ENCODE results near the gene IGF2R.

- TF ChIP-seq, protein P1, sequence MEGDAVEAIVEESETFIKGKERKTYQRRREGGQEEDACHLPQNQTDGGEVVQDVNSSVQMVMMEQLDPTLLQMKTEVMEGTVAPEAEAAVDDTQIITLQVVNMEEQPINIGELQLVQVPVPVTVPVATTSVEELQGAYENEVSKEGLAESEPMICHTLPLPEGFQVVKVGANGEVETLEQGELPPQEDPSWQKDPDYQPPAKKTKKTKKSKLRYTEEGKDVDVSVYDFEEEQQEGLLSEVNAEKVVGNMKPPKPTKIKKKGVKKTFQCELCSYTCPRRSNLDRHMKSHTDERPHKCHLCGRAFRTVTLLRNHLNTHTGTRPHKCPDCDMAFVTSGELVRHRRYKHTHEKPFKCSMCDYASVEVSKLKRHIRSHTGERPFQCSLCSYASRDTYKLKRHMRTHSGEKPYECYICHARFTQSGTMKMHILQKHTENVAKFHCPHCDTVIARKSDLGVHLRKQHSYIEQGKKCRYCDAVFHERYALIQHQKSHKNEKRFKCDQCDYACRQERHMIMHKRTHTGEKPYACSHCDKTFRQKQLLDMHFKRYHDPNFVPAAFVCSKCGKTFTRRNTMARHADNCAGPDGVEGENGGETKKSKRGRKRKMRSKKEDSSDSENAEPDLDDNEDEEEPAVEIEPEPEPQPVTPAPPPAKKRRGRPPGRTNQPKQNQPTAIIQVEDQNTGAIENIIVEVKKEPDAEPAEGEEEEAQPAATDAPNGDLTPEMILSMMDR (IDR thresholded peaks at IDR 0.05): no peak
- TF ChIP-seq POLR2A (IDR thresholded peaks at IDR 0.05) (no peak), POLR2AphosphoS5 (IDR thresholded peaks at IDR 0.05) (no peak)
Observed at GRCh38 chr6:160076009-160076408, 107.1 kb downstream of the IGF2R start.
